ENCODE measurements around the gene TAS2R3.

- TF ChIP-seq, protein P1, sequence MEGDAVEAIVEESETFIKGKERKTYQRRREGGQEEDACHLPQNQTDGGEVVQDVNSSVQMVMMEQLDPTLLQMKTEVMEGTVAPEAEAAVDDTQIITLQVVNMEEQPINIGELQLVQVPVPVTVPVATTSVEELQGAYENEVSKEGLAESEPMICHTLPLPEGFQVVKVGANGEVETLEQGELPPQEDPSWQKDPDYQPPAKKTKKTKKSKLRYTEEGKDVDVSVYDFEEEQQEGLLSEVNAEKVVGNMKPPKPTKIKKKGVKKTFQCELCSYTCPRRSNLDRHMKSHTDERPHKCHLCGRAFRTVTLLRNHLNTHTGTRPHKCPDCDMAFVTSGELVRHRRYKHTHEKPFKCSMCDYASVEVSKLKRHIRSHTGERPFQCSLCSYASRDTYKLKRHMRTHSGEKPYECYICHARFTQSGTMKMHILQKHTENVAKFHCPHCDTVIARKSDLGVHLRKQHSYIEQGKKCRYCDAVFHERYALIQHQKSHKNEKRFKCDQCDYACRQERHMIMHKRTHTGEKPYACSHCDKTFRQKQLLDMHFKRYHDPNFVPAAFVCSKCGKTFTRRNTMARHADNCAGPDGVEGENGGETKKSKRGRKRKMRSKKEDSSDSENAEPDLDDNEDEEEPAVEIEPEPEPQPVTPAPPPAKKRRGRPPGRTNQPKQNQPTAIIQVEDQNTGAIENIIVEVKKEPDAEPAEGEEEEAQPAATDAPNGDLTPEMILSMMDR (IDR thresholded peaks at IDR 0.05; ENCODE audit: insufficient read depth, low read length, poor library complexity, severe bottlenecking): no peak
- no peak for TF ChIP-seq EZH2phosphoT487 (conservative IDR thresholded peaks at IDR 0.05; ENCODE audit: low read length)
Measured at GRCh38 chr7:141722529-141722928, 41.4 kb upstream of the TAS2R3 start.
